T-cell (primary cell): ENCODE results near the gene MRPS6. TPM values are rescaled to one million over a fixed set of nuclear protein-coding genes. Genes with fewer than 3 reads are reported as not detected.

Experiments
- ATAC-seq, 4 experiments: fragments of 200-7000 bp in 3 of 4; fragments of 150-1000 bp in 1 of 4; cut with Tn5 transposase; replicated peaks in 1 of 4; 1 replicate in 3 of 4; 2 replicates in 1 of 4; pipeline ENCODE4 v1.10.0; 2021; ENCODE audit warnings: moderate library complexity in 3 of 4, mild to moderate bottlenecking in 2 of 4, moderate number of reproducible peaks in 1 of 4
- CTCF ChIA-PET, 2 donors: fragments of 300-600 bp; sonication (Branson Sonifier 250); formaldehyde crosslinking; loops; one replicate each; lab custom pipeline; 2022; ENCODE audit warnings: antibody characterized with exemption in 2 of 2; lab: Charles Lee
- POLR2A ChIA-PET, 2 donors: fragments of 300-600 bp; sonication (Branson Sonifier 250); formaldehyde crosslinking; loops; one replicate each; lab custom pipeline; 2022; ENCODE audit warnings: antibody characterized with exemption in 2 of 2; lab: Charles Lee
- DNase-seq, 35 experiments: peaks; one replicate each; pipeline versions ENCODE4 v3.0.0 to v3.0.0-alpha.2; 2013 to 2023
- H3K27ac ChIP-seq: one replicate; pipeline ENCODE4 v1.5.1; 2013; ENCODE audit warnings: low read length
- H3K27me3 ChIP-seq, 2 experiments: replicated peaks in 1 of 2; 1 replicate in 1 of 2; 2 replicates in 1 of 2; pipeline versions ENCODE4 v1.6.1 to v1.7.0; 2013; ENCODE audit warnings: low read length in 1 of 2, mixed read lengths in 1 of 2; ENCODE audit not compliant: control insufficient read depth in 2 of 2, insufficient read depth in 2 of 2; ENCODE audit errors: extremely low read depth in 1 of 2
- H3K36me3 ChIP-seq, 2 donors: 1 replicate in 1 of 2; 2 replicates in 1 of 2; pipeline versions ENCODE4 v1.6.1 to v1.7.0; 2013; ENCODE audit warnings: low read length in 1 of 2; ENCODE audit not compliant: control insufficient read depth in 2 of 2, insufficient read depth in 1 of 2; ENCODE audit errors: extremely low read depth in 1 of 2
- H3K4me1 ChIP-seq, 2 experiments: 1 replicate in 1 of 2; 2 replicates in 1 of 2; pipeline versions ENCODE4 v1.6.1 to v1.7.0; 2013; ENCODE audit warnings: low read length in 2 of 2, mixed read lengths in 1 of 2; ENCODE audit not compliant: insufficient read depth in 2 of 2, control insufficient read depth in 1 of 2; ENCODE audit errors: extremely low read depth in 1 of 2
- H3K4me3 ChIP-seq, 2 donors: 1 replicate in 1 of 2; 2 replicates in 1 of 2; pipeline versions ENCODE4 v1.5.1 to v1.7.0; 2013; ENCODE audit warnings: mild to moderate bottlenecking in 2 of 2, low read length in 1 of 2, moderate library complexity in 1 of 2; ENCODE audit not compliant: control insufficient read depth in 1 of 2; ENCODE audit errors: extremely low read depth in 1 of 2
- H3K9me3 ChIP-seq: 2 replicates; pipeline ENCODE4 v1.7.0; 2013
- H3K27ac Mint-ChIP-seq, 2 donors: one replicate each; pipeline ENCODE4 v1.8.0; 2020 to 2021; ENCODE audit warnings: mild to moderate bottlenecking in 2 of 2, mixed read lengths in 2 of 2
- H3K27me3 Mint-ChIP-seq, 2 donors: one replicate each; pipeline ENCODE4 v1.8.0; 2021 to 2022; ENCODE audit warnings: mixed read lengths in 2 of 2
- H3K36me3 Mint-ChIP-seq: one replicate; pipeline ENCODE4 v1.8.0; 2021; ENCODE audit warnings: mixed read lengths
- H3K4me1 Mint-ChIP-seq, 3 donors: one replicate each; pipeline ENCODE4 v1.8.0; 2020 to 2022; ENCODE audit warnings: mixed read lengths in 3 of 3, mild to moderate bottlenecking in 1 of 3
- H3K4me3 Mint-ChIP-seq, 3 donors: one replicate each; pipeline ENCODE4 v1.8.0; 2020 to 2022; ENCODE audit warnings: mild to moderate bottlenecking in 3 of 3, mixed read lengths in 3 of 3, moderate library complexity in 3 of 3
- H3K9me3 Mint-ChIP-seq, 3 donors: one replicate each; pipeline ENCODE4 v1.8.0; 2020 to 2022; ENCODE audit warnings: mixed read lengths in 3 of 3
- WGBS: methylation state at CpG from one replicate; pipeline ENCODE4 v1.1.5; 2013; ENCODE audit warnings: missing lambda C conversion rate; ENCODE audit not compliant: insufficient coverage; 5-methylcytosine and 5-hydroxymethylcytosine counted together
- total RNA-seq, 35 experiments: library from RNA in 6 of 35; stranded (reverse) in 6 of 35; fragments of 120-200 nt in 1 of 35; gene quantifications; one replicate each; pipeline versions ENCODE4 v1.2.1 to v1.2.4 and lab custom pipeline; 2013 to 2026

MRPS6 gene
- total RNA-seq, 5 donors from 2014 or later (not counting 1 experiment from before 2014, with no cell fraction given) = 29.0 to 98.1 (median 75.0) TPM

GRCh38 chr21:34144224-34144623 lies 70.8 kb downstream of the MRPS6 start:
- Mint-ChIP-seq H3K27ac (no peak overlapping the region), H3K4me3 (peak overlapping the region in 1 of 3 donors; percentile 3), H3K9me3 (no peaks in the 10 kb centered on the region), H3K36me3 (peaks cover 77% of the 10 kb centered on the region), H3K27me3 (no peaks in the 10 kb centered on the region), H3K4me1 (peaks cover 14 to 33% (median 15%) of the 10 kb centered on the region in 3 donors)
- no peaks in the 10 kb centered on the region for H3K9me3 ChIP-seq
- ChIA-PET POLR2A (interaction anchor here in 1 of 2 donors (0.5 kb wide), 1 partner anchor 41 kb away, joined by 3 read pairs; no protein-coding TSS in a partner anchor), CTCF (no interaction called here)
- no peaks in the 10 kb centered on the region for H3K27me3 ChIP-seq
- H3K36me3 ChIP-seq = peaks cover 15 to 28% of the 10 kb centered on the region in 2 donors
- no peaks in the 10 kb centered on the region for H3K4me1 ChIP-seq
- DNase-seq = no peak
- no peak for ATAC-seq
- no peak overlapping the region for H3K4me3 ChIP-seq
- H3K27ac ChIP-seq = no peak overlapping the region
- 95% methylated on average over 5 of the region's 6 CpGs for WGBS

GRCh38 chr21:34147792-34148418 lies 74.5 kb downstream of the MRPS6 start:
- no peaks in the 10 kb centered on the region for H3K9me3 ChIP-seq
- H3K4me3 Mint-ChIP-seq = no peak overlapping the region
- H3K27me3 Mint-ChIP-seq = no peaks in the 10 kb centered on the region
- H3K9me3 Mint-ChIP-seq = peaks cover 0 to 3% (median 0%) of the 10 kb centered on the region in 3 donors
- no peaks in the 10 kb centered on the region for H3K27me3 ChIP-seq
- peaks cover 15 to 19% of the 10 kb centered on the region in 2 donors for H3K36me3 ChIP-seq
- no peak overlapping the region for H3K27ac Mint-ChIP-seq
- peaks cover 57% of the 10 kb centered on the region for H3K36me3 Mint-ChIP-seq
- no peaks in the 10 kb centered on the region for H3K4me1 ChIP-seq
- no peak for DNase-seq
- ATAC-seq = no peak
- H3K27ac ChIP-seq = no peak overlapping the region
- CTCF ChIA-PET = no interaction called here
- H3K4me3 ChIP-seq = no peak overlapping the region
- peaks cover 4 to 18% (median 6%) of the 10 kb centered on the region in 3 donors for H3K4me1 Mint-ChIP-seq
- POLR2A ChIA-PET = no interaction called here
- WGBS = 98% methylated on average over 6 of the region's 10 CpGs

- Mint-ChIP-seq H3K27ac (no peak overlapping the region), H3K4me1 (peaks cover 4 to 23% (median 9%) of the 10 kb centered on the region in 3 donors), H3K27me3 (no peaks in the 10 kb centered on the region), H3K36me3 (peaks cover 57% of the 10 kb centered on the region), H3K4me3 (no peak overlapping the region), H3K9me3 (peaks cover 0 to 3% (median 0%) of the 10 kb centered on the region in 3 donors)
- ChIA-PET POLR2A (interaction anchor here in 1 of 2 donors (0.6 kb wide), 1 partner anchor 86 kb away, joined by 3 read pairs; no protein-coding TSS in a partner anchor), CTCF (no interaction called here)
- Histone ChIP-seq H3K4me1 (no peaks in the 10 kb centered on the region), H3K4me3 (no peak overlapping the region), H3K27me3 (no peaks in the 10 kb centered on the region), H3K27ac (no peak overlapping the region), H3K36me3 (peaks cover 15% of the 10 kb centered on the region in 2 donors), H3K9me3 (no peaks in the 10 kb centered on the region)
- ATAC-seq (no peak), DNase-seq (no peak)
- no CpG with 5 or more reads among the region's 3 CpGs for WGBS
Observed at GRCh38 chr21:34148419-34148804, 75.0 kb downstream of the MRPS6 start.

- peaks cover 4 to 26% (median 9%) of the 10 kb centered on the region in 3 donors for H3K4me1 Mint-ChIP-seq
- Histone ChIP-seq H3K9me3 (no peaks in the 10 kb centered on the region), H3K4me3 (no peak overlapping the region), H3K27ac (no peak overlapping the region), H3K27me3 (no peaks in the 10 kb centered on the region), H3K4me1 (peaks cover 0 to 1% of the 10 kb centered on the region in 2 experiments), H3K36me3 (peaks cover 9 to 11% of the 10 kb centered on the region in 2 donors)
- POLR2A ChIA-PET = interaction anchor here in 1 of 2 donors (0.6 kb wide), 1 partner anchor 86 kb away, joined by 3 read pairs; no protein-coding TSS in a partner anchor
- DNase-seq (no peak), ATAC-seq (no peak)
- H3K36me3 Mint-ChIP-seq = peaks cover 51% of the 10 kb centered on the region
- CTCF ChIA-PET = no interaction called here
- no peak overlapping the region for H3K4me3 Mint-ChIP-seq
- no peak overlapping the region for H3K27ac Mint-ChIP-seq
- peaks cover 0 to 3% (median 0%) of the 10 kb centered on the region in 3 donors for H3K9me3 Mint-ChIP-seq
- 100% methylated on average over 3 of the region's 7 CpGs for WGBS
- no peaks in the 10 kb centered on the region for H3K27me3 Mint-ChIP-seq
Observed at GRCh38 chr21:34148826-34149558, 75.6 kb downstream of the MRPS6 start.

GRCh38 chr21:34152500-34152899 lies 79.1 kb downstream of the MRPS6 start:
- Mint-ChIP-seq H3K36me3 (peaks cover 25% of the 10 kb centered on the region), H3K9me3 (peaks cover 0 to 3% (median 0%) of the 10 kb centered on the region in 3 donors), H3K4me3 (no peak overlapping the region), H3K4me1 (peaks cover 12 to 36% (median 12%) of the 10 kb centered on the region in 3 donors), H3K27ac (no peak overlapping the region), H3K27me3 (no peaks in the 10 kb centered on the region)
- POLR2A ChIA-PET = no interaction called here
- Histone ChIP-seq H3K27ac (no peak overlapping the region), H3K4me1 (peaks cover 2 to 8% of the 10 kb centered on the region in 2 experiments), H3K27me3 (no peaks in the 10 kb centered on the region), H3K4me3 (no peak overlapping the region), H3K9me3 (no peaks in the 10 kb centered on the region), H3K36me3 (no peaks in the 10 kb centered on the region)
- ATAC-seq (no peak), DNase-seq (no peak)
- CTCF ChIA-PET = no interaction called here
- WGBS = 73% methylated on average over 4 of the region's 5 CpGs

GRCh38 chr21:34154878-34155277 lies 81.5 kb downstream of the MRPS6 start:
- Mint-ChIP-seq H3K4me1 (peaks cover 12 to 37% (median 12%) of the 10 kb centered on the region in 3 donors), H3K36me3 (peaks cover 21% of the 10 kb centered on the region), H3K27ac (peak overlapping the region in 1 of 2 donors; percentile 52), H3K4me3 (no peak overlapping the region), H3K27me3 (no peaks in the 10 kb centered on the region), H3K9me3 (peaks cover 0 to 12% (median 2%) of the 10 kb centered on the region in 3 donors)
- Histone ChIP-seq H3K4me1 (peaks cover 2 to 8% of the 10 kb centered on the region in 2 experiments), H3K36me3 (no peaks in the 10 kb centered on the region), H3K4me3 (no peak overlapping the region), H3K27me3 (no peaks in the 10 kb centered on the region), H3K9me3 (no peaks in the 10 kb centered on the region), H3K27ac (no peak overlapping the region)
- ChIA-PET POLR2A (no interaction called here), CTCF (no interaction called here)
- 70% methylated on average over 3 of the region's 5 CpGs for WGBS
- DNase-seq = peak in 6 of 35 experiments; percentile 3 to 35 (median 10)
- peak; percentile 31 to 92 (median 72) for ATAC-seq
